Measurements from ENCODE around the gene TNS3. TPM values are rescaled to one million over a fixed set of nuclear protein-coding genes. Genes with fewer than 3 reads are reported as not detected.

The TNS3 gene
- total RNA-seq, 2 donors from 2014 or later, result 2.3 to 2.6 TPM

DNA sequence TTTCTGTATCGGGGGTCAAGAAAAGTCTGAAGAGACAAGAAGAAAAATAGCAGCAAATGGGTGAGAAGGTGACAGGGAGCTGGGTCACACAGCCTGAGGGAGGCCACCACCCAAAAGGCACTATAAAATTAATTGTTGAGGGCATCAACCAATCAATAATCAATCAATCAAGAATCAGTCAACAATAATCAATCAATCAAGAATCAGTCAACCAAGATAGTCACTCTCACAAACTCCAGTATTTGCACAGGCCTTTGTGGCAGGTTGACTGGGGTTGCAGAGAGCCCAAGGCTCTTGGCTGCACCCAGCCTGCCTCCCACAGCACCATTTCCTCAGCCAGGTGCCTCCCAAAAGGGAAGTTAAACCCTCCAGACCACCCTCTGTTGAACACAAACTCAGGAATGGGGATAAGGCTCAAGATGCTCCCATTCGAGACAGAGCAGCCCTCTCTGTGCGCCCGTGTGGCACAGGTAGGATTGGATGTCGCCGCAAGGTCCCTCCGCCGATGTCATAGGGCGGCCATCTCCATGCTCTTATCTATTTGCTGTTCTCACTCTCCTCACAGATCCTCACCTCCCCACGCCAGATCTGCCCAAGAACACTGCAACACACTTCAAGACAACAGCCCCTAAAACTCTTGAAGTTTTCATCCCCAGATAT lies 64.0 kb downstream of the TNS3 start:
- no peak for DNase-seq
- Mint-ChIP-seq H3K27me3 (no peaks in the 10 kb centered on the region), H3K4me1 (no peaks in the 10 kb centered on the region), H3K27ac (no peak overlapping the region), H3K36me3 (ENCODE audit: low read depth) (no peaks in the 10 kb centered on the region), H3K4me3 (no peak overlapping the region)
- no peak for ATAC-seq
- H3K9me3 ChIP-seq (ENCODE audit: control insufficient read depth, low read length, poor library complexity, severe bottlenecking), result no peaks in the 10 kb centered on the region

- DNase-seq, result no peak
- ATAC-seq, result no peak
- H3K4me3 Mint-ChIP-seq, result no peak overlapping the region
- H3K4me1 Mint-ChIP-seq, result no peaks in the 10 kb centered on the region
- no peaks in the 10 kb centered on the region for H3K36me3 Mint-ChIP-seq (ENCODE audit: low read depth)
- H3K27me3 Mint-ChIP-seq, result no peaks in the 10 kb centered on the region
- no peak overlapping the region for H3K27ac Mint-ChIP-seq
- H3K9me3 ChIP-seq (ENCODE audit: control insufficient read depth, low read length, poor library complexity, severe bottlenecking), result no peaks in the 10 kb centered on the region
These were observed 64.8 kb downstream of the TNS3 start for GRCh38 chr7:47516985-47517600.

DNA sequence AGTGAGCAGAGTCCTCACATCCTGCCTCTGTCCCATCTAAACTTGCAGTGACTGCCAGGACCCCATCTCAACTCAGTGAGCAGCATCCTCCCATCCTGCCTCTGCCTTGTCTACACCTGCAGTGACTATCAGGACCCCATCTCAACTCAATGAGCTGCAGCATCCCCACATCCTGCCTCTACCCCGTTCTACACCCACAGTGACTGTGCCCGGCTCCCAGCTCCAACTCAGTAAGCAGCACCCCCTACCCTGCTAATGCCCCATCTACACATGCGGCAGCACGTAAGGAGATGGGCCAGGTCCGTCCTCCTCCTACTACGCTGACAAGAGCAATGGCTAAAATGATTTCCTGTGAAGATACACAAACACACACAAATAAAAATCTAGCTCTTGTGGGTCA lies 65.5 kb downstream of the TNS3 start:
- Mint-ChIP-seq H3K4me3 (no peak overlapping the region), H3K4me1 (no peaks in the 10 kb centered on the region), H3K27me3 (no peaks in the 10 kb centered on the region), H3K27ac (no peak overlapping the region), H3K36me3 (ENCODE audit: low read depth) (no peaks in the 10 kb centered on the region)
- H3K9me3 ChIP-seq (ENCODE audit: control insufficient read depth, low read length, poor library complexity, severe bottlenecking), result no peaks in the 10 kb centered on the region
- DNase-seq, result no peak
- no peak for ATAC-seq

DNA sequence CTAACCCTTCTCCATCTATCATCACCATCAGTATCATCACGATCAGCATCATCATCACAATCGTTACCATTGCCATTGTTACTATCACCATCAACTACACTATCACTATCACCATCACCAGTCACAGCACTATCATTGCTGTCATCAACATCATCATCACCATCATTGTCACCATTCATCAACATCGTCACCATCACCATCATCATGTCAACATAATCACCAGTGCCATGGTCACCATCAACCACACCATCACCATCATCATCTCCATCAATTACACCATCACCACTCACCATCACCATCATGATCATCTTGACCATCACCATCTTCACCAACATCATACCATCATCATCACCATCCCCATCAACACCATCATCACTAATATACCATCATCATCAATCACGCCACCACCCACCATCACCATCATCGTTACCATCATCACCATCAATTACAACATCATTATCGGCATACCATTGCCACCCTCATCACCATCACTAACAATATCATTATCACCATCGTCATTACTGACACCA lies 66.5 kb downstream of the TNS3 start:
- Mint-ChIP-seq H3K36me3 (ENCODE audit: low read depth) (no peaks in the 10 kb centered on the region), H3K4me3 (no peak overlapping the region), H3K4me1 (no peaks in the 10 kb centered on the region), H3K27ac (no peak overlapping the region), H3K27me3 (no peaks in the 10 kb centered on the region)
- ATAC-seq, result no peak
- no peak for DNase-seq
- H3K9me3 ChIP-seq (ENCODE audit: control insufficient read depth, low read length, poor library complexity, severe bottlenecking), result no peaks in the 10 kb centered on the region

DNA sequence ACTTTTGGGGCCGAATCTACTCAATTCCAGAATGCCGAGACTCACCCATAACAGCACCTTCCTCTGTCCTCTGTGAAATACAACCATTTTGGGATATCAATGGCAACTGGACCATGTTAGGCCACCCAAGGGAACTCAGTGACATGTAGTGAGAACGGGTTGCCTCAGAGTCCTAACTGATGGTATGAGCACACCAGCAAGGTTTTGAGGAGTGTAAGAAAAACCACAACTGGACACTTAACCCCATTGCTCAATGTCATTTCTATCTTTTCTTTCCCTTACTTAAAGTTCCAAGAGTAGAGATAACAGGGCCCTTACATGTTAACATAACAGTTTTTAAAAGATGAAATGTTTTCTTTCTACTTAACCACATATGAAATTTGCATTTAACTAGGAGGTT lies 67.1 kb downstream of the TNS3 start:
- no peaks in the 10 kb centered on the region for H3K36me3 Mint-ChIP-seq (ENCODE audit: low read depth)
- no peak overlapping the region for H3K27ac Mint-ChIP-seq
- no peak for ATAC-seq
- H3K4me3 Mint-ChIP-seq, result no peak overlapping the region
- DNase-seq, result no peak
- peaks cover 1% of the 10 kb centered on the region for H3K27me3 Mint-ChIP-seq
- H3K4me1 Mint-ChIP-seq, result no peaks in the 10 kb centered on the region
- no peaks in the 10 kb centered on the region for H3K9me3 ChIP-seq (ENCODE audit: control insufficient read depth, low read length, poor library complexity, severe bottlenecking)

DNA sequence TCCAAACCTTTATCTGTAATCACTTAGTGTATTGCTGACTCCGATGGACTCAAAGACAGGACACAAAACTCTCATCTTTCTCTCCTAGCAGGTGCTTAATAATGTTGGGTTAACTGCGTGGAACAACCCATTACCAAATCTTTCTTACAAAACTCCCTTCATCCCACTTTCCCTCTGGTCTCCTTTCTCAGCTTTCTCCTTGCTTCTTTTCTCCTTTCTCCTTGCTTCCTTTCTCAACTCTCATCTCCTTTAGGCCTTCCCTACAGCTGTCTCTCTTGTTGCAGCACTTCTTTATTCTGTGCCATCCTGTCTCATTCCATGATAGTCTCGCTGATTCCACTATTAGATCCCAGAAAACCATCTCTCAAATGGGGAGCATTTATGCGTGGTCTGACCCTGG lies 67.5 kb downstream of the TNS3 start:
- ATAC-seq (no peak), DNase-seq (no peak)
- H3K9me3 ChIP-seq (ENCODE audit: control insufficient read depth, low read length, poor library complexity, severe bottlenecking), result no peaks in the 10 kb centered on the region
- Mint-ChIP-seq H3K36me3 (ENCODE audit: low read depth) (no peaks in the 10 kb centered on the region), H3K4me3 (no peak overlapping the region), H3K27me3 (peaks cover 4% of the 10 kb centered on the region), H3K27ac (no peak overlapping the region), H3K4me1 (no peaks in the 10 kb centered on the region)

GRCh38 chr7:47513741-47514241 lies 68.1 kb downstream of the TNS3 start:
- H3K27me3 Mint-ChIP-seq, result peaks cover 4% of the 10 kb centered on the region
- no peak overlapping the region for H3K4me3 Mint-ChIP-seq
- H3K36me3 Mint-ChIP-seq (ENCODE audit: low read depth), result no peaks in the 10 kb centered on the region
- H3K4me1 Mint-ChIP-seq, result no peaks in the 10 kb centered on the region
- H3K27ac Mint-ChIP-seq, result no peak overlapping the region
- no peak for DNase-seq
- no peak for ATAC-seq
- H3K9me3 ChIP-seq (ENCODE audit: control insufficient read depth, low read length, poor library complexity, severe bottlenecking), result no peaks in the 10 kb centered on the region

GRCh38 chr7:47512481-47513176 lies 69.3 kb downstream of the TNS3 start:
- DNase-seq, result no peak
- Mint-ChIP-seq H3K4me1 (no peaks in the 10 kb centered on the region), H3K27me3 (peaks cover 4% of the 10 kb centered on the region), H3K36me3 (ENCODE audit: low read depth) (no peaks in the 10 kb centered on the region), H3K4me3 (no peak overlapping the region), H3K27ac (no peak overlapping the region)
- no peaks in the 10 kb centered on the region for H3K9me3 ChIP-seq (ENCODE audit: control insufficient read depth, low read length, poor library complexity, severe bottlenecking)
- ATAC-seq, result no peak

GRCh38 chr7:47511699-47512370 lies 70.1 kb downstream of the TNS3 start:
- H3K36me3 Mint-ChIP-seq (ENCODE audit: low read depth), result no peaks in the 10 kb centered on the region
- DNase-seq (no peak), ATAC-seq (no peak)
- H3K27ac Mint-ChIP-seq, result no peak overlapping the region
- no peak overlapping the region for H3K4me3 Mint-ChIP-seq
- peaks cover 4% of the 10 kb centered on the region for H3K27me3 Mint-ChIP-seq
- no peaks in the 10 kb centered on the region for H3K9me3 ChIP-seq (ENCODE audit: control insufficient read depth, low read length, poor library complexity, severe bottlenecking)
- H3K4me1 Mint-ChIP-seq, result no peaks in the 10 kb centered on the region

- Mint-ChIP-seq H3K27ac (no peak overlapping the region), H3K4me1 (no peaks in the 10 kb centered on the region), H3K36me3 (ENCODE audit: low read depth) (no peaks in the 10 kb centered on the region), H3K4me3 (no peak overlapping the region), H3K27me3 (peaks cover 4% of the 10 kb centered on the region)
- no peak for ATAC-seq
- no peaks in the 10 kb centered on the region for H3K9me3 ChIP-seq (ENCODE audit: control insufficient read depth, low read length, poor library complexity, severe bottlenecking)
- DNase-seq, result no peak
These were observed 71.1 kb downstream of the TNS3 start for GRCh38 chr7:47510786-47511185.

DNA sequence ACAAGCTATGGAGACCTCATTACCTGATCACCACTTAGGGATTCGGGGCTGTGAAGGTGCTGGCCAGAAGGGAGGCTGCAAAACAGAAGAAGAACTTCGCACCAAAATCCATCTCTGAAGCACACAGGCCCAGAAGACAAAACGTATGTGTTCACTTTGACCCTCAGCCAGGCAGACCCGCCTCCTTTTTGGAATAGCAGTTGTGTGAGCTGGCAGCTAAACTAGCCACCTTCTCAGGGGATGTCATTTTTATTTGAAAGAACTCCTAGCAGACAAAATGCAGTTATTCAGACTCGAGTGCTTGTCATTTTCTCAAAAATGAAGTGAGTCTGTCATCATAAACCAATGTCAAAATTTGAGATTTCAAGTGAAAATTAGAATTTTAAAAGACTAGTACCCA lies 71.7 kb downstream of the TNS3 start:
- no peak overlapping the region for H3K4me3 Mint-ChIP-seq
- H3K27me3 Mint-ChIP-seq, result peaks cover 4% of the 10 kb centered on the region
- H3K27ac Mint-ChIP-seq, result no peak overlapping the region
- no peak for ATAC-seq
- H3K9me3 ChIP-seq (ENCODE audit: control insufficient read depth, low read length, poor library complexity, severe bottlenecking), result no peaks in the 10 kb centered on the region
- H3K36me3 Mint-ChIP-seq (ENCODE audit: low read depth), result no peaks in the 10 kb centered on the region
- DNase-seq, result no peak
- no peaks in the 10 kb centered on the region for H3K4me1 Mint-ChIP-seq

- Mint-ChIP-seq H3K4me3 (no peak overlapping the region), H3K27ac (no peak overlapping the region), H3K36me3 (ENCODE audit: low read depth) (no peaks in the 10 kb centered on the region), H3K4me1 (no peaks in the 10 kb centered on the region), H3K27me3 (peaks cover 4% of the 10 kb centered on the region)
- no peak for ATAC-seq
- H3K9me3 ChIP-seq (ENCODE audit: control insufficient read depth, low read length, poor library complexity, severe bottlenecking), result no peaks in the 10 kb centered on the region
- no peak for DNase-seq
These were observed 72.3 kb downstream of the TNS3 start for GRCh38 chr7:47509571-47509970.

Data from T-helper 17 cell (primary cell).